ENCODE results near the gene HAUS7. TPM values are rescaled to one million over a fixed set of nuclear protein-coding genes. Genes with fewer than 3 reads are reported as not detected.

Gene HAUS7
- total and polyA plus RNA-seq, 2 donors from 2014 or later, result 28.1 to 47.6 TPM

DNA sequence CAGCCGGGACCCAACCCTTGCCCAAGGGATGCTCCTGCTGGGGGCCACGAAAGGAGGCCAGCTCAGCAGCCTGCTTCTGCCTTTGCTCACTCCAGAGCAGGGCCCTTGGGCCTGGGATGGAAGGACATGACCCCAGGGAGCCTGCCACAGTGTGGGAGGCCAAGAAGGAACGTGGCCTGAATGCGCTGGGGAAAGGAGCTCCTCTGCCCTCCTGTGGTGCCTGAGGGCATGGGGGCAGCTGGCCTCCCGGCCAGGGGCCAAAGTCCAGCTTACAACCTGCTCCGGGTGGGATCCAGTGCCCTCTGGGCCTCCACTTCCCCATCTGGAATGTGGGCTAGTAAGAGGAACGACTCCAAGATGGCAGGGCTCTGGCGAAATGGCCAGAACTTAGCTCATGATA is 45.1 kb upstream of the HAUS7 start:
- Histone ChIP-seq H3K4me3 (ENCODE audit: low read length in 3 of 3) (no peak overlapping the region), H3K9me3 (ENCODE audit: control insufficient read depth in 2 of 3, insufficient read depth in 1 of 3, low read length in 3 of 3) (no peaks in the 10 kb centered on the region), H3K36me3 (ENCODE audit: control insufficient read depth in 2 of 3, insufficient read depth in 3 of 3, low read length in 3 of 3) (no peaks in the 10 kb centered on the region), H3K4me1 (ENCODE audit: control insufficient read depth in 2 of 3, insufficient read depth in 2 of 3, low read depth in 1 of 3, low read length in 3 of 3) (no peaks in the 10 kb centered on the region), H3K27me3 (ENCODE audit: control insufficient read depth, insufficient read depth, low read length) (peaks cover 10% of the 10 kb centered on the region), H3K9ac (ENCODE audit: low read length in 3 of 3) (no peak overlapping the region), H3K27ac (ENCODE audit: low read depth in 2 of 2, low read length in 2 of 2) (no peak overlapping the region)
- FAIRE-seq, result no peak
- TF ChIP-seq, protein P1, sequence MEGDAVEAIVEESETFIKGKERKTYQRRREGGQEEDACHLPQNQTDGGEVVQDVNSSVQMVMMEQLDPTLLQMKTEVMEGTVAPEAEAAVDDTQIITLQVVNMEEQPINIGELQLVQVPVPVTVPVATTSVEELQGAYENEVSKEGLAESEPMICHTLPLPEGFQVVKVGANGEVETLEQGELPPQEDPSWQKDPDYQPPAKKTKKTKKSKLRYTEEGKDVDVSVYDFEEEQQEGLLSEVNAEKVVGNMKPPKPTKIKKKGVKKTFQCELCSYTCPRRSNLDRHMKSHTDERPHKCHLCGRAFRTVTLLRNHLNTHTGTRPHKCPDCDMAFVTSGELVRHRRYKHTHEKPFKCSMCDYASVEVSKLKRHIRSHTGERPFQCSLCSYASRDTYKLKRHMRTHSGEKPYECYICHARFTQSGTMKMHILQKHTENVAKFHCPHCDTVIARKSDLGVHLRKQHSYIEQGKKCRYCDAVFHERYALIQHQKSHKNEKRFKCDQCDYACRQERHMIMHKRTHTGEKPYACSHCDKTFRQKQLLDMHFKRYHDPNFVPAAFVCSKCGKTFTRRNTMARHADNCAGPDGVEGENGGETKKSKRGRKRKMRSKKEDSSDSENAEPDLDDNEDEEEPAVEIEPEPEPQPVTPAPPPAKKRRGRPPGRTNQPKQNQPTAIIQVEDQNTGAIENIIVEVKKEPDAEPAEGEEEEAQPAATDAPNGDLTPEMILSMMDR (IDR thresholded peaks at IDR 0.05; ENCODE audit: borderline replicate concordance, extremely low read depth, insufficient read depth), result no peak
- intact Hi-C loops (cut with DNase I), result no loop called here
- DNase-seq, result no peak

- no peaks in the 10 kb centered on the region for H3K9me3 ChIP-seq (ENCODE audit: control insufficient read depth in 2 of 3, insufficient read depth in 1 of 3, low read length in 3 of 3)
- H3K4me3 ChIP-seq (ENCODE audit: low read length in 3 of 3), result no peak overlapping the region
- H3K4me1 ChIP-seq (ENCODE audit: control insufficient read depth in 2 of 3, insufficient read depth in 2 of 3, low read depth in 1 of 3, low read length in 3 of 3), result no peaks in the 10 kb centered on the region
- TF ChIP-seq, protein P1 (IDR thresholded peaks at IDR 0.05; ENCODE audit: borderline replicate concordance, extremely low read depth, insufficient read depth), result no peak
- H3K27ac ChIP-seq (ENCODE audit: low read depth in 2 of 2, low read length in 2 of 2), result no peak overlapping the region
- no peak for DNase-seq
- FAIRE-seq, result no peak
- no peaks in the 10 kb centered on the region for H3K36me3 ChIP-seq (ENCODE audit: control insufficient read depth in 2 of 3, insufficient read depth in 3 of 3, low read length in 3 of 3)
- peaks cover 10% of the 10 kb centered on the region for H3K27me3 ChIP-seq (ENCODE audit: control insufficient read depth, insufficient read depth, low read length)
- intact Hi-C loops (cut with DNase I), result no loop called here
- no peak overlapping the region for H3K9ac ChIP-seq (ENCODE audit: low read length in 3 of 3)
These were observed 43.9 kb upstream of the HAUS7 start for GRCh38 chrX:153514259-153514658.

DNA sequence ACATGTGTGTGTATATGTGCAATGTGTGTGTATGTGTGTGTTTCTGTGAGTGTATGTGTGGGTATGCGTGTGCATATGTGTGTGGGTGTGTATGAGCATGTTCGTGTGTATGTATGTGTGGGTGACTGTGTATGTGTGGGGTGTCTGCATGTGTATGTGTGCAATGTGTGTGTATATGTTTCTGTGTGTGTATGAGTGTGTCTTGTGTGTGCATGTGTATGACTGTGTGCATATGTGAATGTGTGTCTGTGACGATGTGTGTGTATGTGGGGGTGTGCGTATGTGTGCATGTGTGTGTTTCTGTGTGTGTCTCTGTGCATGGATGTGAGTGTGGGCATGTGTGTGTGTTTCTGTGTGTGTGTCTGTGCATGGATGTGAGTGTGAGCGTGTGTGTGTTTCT is 42.9 kb upstream of the HAUS7 start:
- H3K27ac ChIP-seq (ENCODE audit: low read depth in 2 of 2, low read length in 2 of 2), result no peak overlapping the region
- no peaks in the 10 kb centered on the region for H3K9me3 ChIP-seq (ENCODE audit: control insufficient read depth in 2 of 3, insufficient read depth in 1 of 3, low read length in 3 of 3)
- H3K36me3 ChIP-seq (ENCODE audit: control insufficient read depth in 2 of 3, insufficient read depth in 3 of 3, low read length in 3 of 3), result no peaks in the 10 kb centered on the region
- DNase-seq (no peak), FAIRE-seq (no peak)
- no peak overlapping the region for H3K4me3 ChIP-seq (ENCODE audit: low read length in 3 of 3)
- H3K4me1 ChIP-seq (ENCODE audit: control insufficient read depth in 2 of 3, insufficient read depth in 2 of 3, low read depth in 1 of 3, low read length in 3 of 3), result no peaks in the 10 kb centered on the region
- peaks cover 8% of the 10 kb centered on the region for H3K27me3 ChIP-seq (ENCODE audit: control insufficient read depth, insufficient read depth, low read length)
- H3K9ac ChIP-seq (ENCODE audit: low read length in 3 of 3), result no peak overlapping the region
- TF ChIP-seq, protein P1 (IDR thresholded peaks at IDR 0.05; ENCODE audit: borderline replicate concordance, extremely low read depth, insufficient read depth), result no peak
- intact Hi-C loops (cut with DNase I), result no loop called here

DNA sequence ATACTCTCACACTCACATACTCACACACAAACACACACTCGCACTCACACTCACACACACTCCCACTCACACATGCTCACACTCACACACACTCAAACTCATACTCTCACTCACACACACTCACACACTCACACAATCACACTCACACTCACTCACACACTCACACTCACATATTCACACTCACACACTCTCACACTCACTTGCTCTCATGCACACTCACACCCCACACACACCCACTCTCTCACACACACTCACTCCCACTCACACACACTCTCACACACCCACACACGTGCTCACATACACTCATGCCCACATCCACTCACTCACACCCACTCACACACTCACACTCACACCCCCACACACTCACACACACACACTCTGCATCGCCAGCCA is 42.1 kb upstream of the HAUS7 start:
- intact Hi-C loops (cut with DNase I), result no loop called here
- no peaks in the 10 kb centered on the region for H3K4me1 ChIP-seq (ENCODE audit: control insufficient read depth in 2 of 3, insufficient read depth in 2 of 3, low read depth in 1 of 3, low read length in 3 of 3)
- no peak for FAIRE-seq
- TF ChIP-seq, protein P1 (IDR thresholded peaks at IDR 0.05; ENCODE audit: borderline replicate concordance, extremely low read depth, insufficient read depth), result no peak
- peaks cover 8% of the 10 kb centered on the region for H3K27me3 ChIP-seq (ENCODE audit: control insufficient read depth, insufficient read depth, low read length)
- no peak overlapping the region for H3K9ac ChIP-seq (ENCODE audit: low read length in 3 of 3)
- no peaks in the 10 kb centered on the region for H3K36me3 ChIP-seq (ENCODE audit: control insufficient read depth in 2 of 3, insufficient read depth in 3 of 3, low read length in 3 of 3)
- H3K9me3 ChIP-seq (ENCODE audit: control insufficient read depth in 2 of 3, insufficient read depth in 1 of 3, low read length in 3 of 3), result no peaks in the 10 kb centered on the region
- no peak overlapping the region for H3K4me3 ChIP-seq (ENCODE audit: low read length in 3 of 3)
- no peak overlapping the region for H3K27ac ChIP-seq (ENCODE audit: low read depth in 2 of 2, low read length in 2 of 2)
- no peak for DNase-seq
